CD4-positive, alpha-beta T cell treated with Interleukin-1 beta for 1 hour (primary cell): ENCODE data around the gene TPD52L3.
A peak's percentile ranks its signal among the peaks of the same experiment; 100 is the strongest.

Source experiments
- DNase-seq, 2 donors: peaks; one replicate each; pipeline ENCODE4 v3.0.0-alpha.2; 2020 to 2022

TPD52L3 gene

DNA sequence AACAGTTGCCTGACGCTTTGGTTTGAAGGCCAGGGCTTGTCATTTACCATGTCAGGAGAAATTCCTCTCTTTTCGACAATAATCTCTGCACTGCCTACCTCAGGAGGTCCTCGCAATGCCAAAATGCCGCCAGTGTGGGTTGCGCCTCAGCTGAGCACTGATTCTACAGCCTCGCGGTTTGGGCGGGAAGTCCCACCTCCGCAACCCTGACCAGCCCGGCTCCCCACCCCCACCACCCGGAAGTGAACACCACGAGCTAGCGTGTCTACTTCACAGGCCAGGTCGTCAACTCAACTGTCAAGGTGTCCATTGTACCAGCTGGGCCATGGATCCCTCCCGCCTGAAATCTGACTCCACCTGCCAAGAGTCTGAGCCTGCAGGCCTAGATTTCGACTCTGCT, at the start of gene TPD52L3:
TSS of gene TPD52L3 (plus strand) at position 273 of the 400 bp plus-strand sequence. CDS start 221 bp downstream, outside the sequence.
- no peak for DNase-seq

DNA sequence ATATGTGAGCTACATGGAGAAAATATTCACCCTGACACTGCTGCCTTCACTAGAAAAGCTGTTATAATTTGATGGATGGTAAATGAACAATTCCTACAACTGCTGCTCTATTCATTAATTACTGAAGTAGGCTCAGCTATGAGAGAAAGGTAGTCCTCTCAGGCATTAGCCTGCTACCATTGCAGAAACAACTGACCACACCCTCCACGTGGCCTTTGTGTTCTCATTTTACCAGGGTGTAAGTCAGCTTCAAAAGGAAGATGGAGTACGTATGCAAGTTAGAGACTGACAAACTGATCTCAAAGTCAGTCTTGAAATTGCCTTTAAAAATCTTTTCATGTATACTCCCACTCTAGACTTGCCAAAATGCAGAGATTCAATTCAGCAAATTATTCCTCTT, 26.3 kb upstream of the TPD52L3 start:
- DNase-seq: no peak

DNA sequence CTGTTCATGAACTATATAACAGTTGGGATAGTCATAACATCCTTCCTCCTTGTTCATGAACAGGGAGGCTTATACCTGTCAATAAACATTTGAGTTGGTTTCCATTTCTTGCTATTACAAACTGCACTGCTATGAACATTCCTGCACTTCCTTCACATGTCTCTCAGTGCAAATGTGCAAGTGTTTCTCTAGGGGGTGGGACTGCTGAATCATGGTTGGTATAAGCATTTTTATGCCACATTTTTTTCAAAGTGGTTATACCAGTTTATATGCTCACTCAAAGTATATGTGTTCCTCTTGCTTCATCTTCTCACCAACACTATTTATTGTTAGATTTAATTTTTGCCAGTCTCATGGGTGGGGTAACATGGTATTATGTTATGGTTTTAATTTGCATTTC, 25.8 kb upstream of the TPD52L3 start:
- no peak for DNase-seq

- DNase-seq: no peak
Measured at GRCh38 chr9:6304232-6304631, 23.9 kb upstream of the TPD52L3 start.

- peak in 1 of 2 donors; percentile 20 for DNase-seq
Measured at GRCh38 chr9:6305954-6306563, 22.1 kb upstream of the TPD52L3 start.

- no peak for DNase-seq
Measured at GRCh38 chr9:6307551-6308096, 20.6 kb upstream of the TPD52L3 start.

DNA sequence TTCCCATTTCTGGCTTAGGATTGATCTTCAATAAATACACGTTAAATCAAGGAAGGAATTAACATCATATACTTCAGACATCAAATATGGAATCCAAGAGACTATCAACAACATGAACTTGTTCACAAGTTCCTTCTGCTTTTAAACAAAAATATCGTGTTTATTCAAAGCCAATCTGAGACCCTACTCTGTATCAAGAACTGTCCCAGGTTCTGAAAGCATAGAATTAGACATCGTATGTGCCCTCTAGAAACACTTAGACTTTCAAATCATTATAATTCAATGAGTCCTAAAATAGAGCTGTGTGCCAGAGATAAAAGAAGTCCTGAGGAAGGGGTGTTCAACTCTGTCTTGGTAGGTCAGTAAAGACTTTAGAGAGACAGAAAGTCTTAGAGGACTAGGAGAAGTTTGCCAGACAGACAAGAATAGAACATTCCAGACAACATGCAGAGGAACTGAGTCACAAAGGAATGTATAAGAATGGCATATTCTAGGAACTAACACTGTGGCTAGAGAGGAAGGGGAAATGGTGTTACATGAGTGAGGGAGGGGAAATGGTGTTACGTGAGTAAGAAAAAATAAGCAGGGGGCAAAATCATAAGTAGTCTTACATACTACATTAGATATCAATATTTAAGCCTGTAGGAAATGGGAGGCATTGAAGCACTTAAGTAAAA, 2.9 kb downstream of the TPD52L3 start:
- DNase-seq: no peak

DNA sequence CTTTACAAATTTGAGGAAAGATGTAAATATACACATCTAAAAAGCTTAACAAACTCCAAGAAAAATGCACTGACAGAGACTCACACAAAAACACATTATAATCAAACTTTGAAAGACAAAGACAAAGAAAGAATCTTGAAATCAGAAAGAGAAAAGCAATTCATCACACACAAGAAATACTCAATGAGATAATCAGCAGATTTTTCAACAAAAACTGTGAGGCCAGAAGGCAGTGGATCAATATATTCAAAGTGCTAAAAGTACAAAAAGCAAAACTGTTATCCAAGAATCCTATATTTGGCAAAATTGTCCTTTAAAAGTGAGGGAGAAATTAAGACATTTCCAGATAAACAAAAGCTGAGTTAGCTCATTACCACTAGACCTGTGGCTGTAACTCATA, 6.1 kb downstream of the TPD52L3 start:
- no peak for DNase-seq

- DNase-seq: no peak
Measured at GRCh38 chr9:6348766-6349165, 20.6 kb downstream of the TPD52L3 start.

DNA sequence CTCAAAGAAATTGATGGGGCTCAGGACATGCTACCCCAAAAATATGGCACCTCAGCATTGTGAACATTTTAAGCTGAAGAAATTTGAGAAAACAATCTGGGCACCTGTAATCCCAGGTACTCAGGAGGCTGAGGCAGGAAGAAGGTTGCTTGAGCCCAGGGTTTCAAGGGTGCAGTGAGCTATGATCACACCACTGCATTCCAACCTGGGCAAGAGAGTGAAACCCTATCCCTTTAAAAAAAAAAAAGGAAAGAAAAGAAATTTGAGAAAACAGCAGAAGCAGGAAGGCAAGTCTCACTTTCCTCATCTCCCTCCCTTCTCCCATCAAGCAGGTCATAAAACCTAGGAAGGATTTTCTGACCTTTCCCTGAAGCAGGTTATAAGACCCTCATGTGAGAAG, 23.6 kb downstream of the TPD52L3 start:
- DNase-seq: no peak

DNA sequence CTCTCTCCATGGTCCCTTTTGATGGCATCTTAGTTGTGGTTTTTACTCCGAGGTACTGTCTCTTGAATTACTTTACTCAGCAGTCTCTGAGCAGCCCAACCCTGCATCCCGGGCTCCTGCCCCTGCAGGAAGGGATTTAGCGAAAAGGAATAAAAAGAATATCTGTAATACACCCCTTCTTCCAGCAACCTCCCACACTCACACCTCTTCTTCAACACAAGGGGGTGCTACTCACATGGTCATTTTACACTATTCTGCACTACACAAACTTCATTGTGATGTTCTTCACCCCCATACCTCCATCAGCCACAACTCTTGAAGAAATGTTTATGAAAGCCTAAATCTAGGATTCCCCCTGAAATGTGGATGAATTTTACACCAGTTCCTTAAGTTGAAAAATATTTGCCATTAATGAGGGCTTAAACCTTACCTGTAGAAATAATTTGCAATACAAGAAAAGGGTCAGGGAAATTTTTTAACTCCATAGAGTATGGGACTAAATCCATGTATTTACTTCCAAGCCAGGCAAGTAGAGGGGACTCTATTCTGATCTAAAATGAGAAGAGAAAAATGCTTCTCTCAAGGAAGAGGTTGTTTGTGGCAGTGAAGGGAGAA, 26.0 kb downstream of the TPD52L3 start:
- DNase-seq: peak; percentile 17 to 62

DNA sequence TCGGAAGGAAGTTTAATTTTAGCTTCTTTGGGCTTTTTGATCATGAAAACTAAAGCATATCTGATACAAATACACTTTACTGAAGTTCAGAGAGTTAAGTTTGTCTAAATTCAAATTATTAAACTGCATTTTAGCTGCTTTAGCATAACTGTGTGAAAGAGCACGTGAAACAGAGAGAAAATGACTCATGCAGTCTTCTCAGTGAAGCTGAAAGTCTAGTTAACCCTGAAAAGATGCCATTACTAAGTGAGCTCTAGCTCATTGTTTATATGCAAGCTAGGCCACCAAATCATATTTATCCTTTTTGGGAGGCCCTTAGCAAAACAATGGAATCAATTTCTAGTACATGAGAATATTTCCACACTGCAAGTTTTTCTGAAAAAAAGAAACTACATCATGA, 27.6 kb downstream of the TPD52L3 start:
- DNase-seq: no peak

DNA sequence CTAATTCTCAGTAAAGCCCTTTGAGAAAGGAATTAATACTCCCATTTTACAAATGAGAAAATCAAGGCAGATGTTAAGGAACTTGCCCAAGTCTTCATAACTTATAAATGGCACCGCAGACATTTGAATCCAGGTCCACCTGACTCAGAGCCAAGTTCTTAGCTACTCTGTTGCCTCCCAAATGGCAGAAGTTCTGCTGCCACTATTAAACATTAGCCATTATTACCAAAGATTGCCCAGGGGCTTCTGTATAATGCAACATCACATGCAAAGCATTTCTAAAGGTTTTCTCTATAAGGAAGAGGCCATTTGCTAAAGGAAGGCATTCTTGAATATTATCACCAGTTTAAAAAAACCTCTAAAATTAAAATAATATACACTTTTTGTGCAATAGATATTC, 28.3 kb downstream of the TPD52L3 start:
- DNase-seq: no peak

DNA sequence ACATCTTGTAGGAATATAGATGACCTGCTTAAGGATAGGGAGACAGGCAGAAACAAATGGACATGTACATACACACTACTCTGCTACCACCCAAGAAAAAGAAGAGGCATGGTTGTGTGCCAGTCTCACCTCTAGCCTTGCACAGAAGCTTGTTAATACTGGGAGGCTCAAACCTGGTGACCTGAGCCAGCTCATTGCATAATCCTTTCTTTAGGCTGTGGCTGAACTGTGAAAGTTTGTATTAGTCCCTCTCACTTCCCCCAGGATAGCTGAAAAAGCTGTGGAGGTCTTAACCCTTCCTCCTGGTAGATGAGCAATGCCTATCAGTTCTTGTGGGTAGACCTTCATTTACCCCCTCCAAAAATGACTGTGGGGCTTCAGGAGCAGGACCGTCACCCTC, 28.7 kb downstream of the TPD52L3 start:
- no peak for DNase-seq

GRCh38 chr9:6367128-6367890, 39.1 kb downstream of the TPD52L3 start:
- no peak for DNase-seq

DNA sequence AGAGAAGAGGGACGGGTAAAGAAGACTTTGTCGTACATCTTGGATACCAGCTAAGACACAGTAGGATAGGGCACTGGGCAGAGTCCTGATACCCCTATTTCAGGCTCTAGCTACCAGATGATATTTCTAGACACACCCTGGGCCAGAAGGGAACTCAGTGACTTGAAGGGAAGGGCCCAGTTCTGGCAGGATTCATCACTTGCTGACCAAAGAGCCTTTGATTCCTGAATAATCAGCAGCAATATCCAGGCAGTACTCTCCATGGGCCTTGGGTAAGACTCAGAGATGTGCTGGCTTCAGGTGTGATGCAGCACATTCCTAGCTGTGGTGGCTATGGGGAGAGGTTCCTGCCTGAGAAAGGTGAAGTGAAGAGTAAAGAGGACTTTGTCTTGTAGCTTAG, 40.7 kb downstream of the TPD52L3 start:
- DNase-seq: no peak
